GM06990 (cell line): ENCODE results near the gene DDB1.
"Not testable (repeated sequence)": the region's sequence is repeated elsewhere in the genome, so short reads cannot be mapped to it uniquely, and the experiment has no call there.

ENCODE experiments used
- DNase-seq: peaks from one replicate; pipeline ENCODE4 v3.0.0-alpha.2; 2011; ENCODE audit not compliant: insufficient read length; ENCODE audit errors: extremely low read depth
- H3K27me3 ChIP-seq: replicated peaks from 2 replicates; pipeline ENCODE4 v1.6.0; 2011; ENCODE audit warnings: low read length; ENCODE audit not compliant: control insufficient read depth, insufficient read depth
- H3K36me3 ChIP-seq: 2 replicates; pipeline ENCODE4 v1.5.1; 2011; ENCODE audit warnings: low read length; ENCODE audit not compliant: control insufficient read depth, insufficient read depth
- H3K4me3 ChIP-seq: replicated peaks from 2 replicates; pipeline ENCODE4 v1.5.1; 2011; ENCODE audit warnings: low read depth, mild to moderate bottlenecking, control low read depth, low read length
- TF ChIP-seq, protein P1 (sequence below): IDR thresholded peaks from 2 replicates; pipeline ENCODE4 v1.5.1; 2011; ENCODE audit warnings: low read length, control low read depth, mild to moderate bottlenecking, inconsistent platforms; ENCODE audit not compliant: insufficient read depth, poor library complexity, severe bottlenecking

DDB1 gene

DNA sequence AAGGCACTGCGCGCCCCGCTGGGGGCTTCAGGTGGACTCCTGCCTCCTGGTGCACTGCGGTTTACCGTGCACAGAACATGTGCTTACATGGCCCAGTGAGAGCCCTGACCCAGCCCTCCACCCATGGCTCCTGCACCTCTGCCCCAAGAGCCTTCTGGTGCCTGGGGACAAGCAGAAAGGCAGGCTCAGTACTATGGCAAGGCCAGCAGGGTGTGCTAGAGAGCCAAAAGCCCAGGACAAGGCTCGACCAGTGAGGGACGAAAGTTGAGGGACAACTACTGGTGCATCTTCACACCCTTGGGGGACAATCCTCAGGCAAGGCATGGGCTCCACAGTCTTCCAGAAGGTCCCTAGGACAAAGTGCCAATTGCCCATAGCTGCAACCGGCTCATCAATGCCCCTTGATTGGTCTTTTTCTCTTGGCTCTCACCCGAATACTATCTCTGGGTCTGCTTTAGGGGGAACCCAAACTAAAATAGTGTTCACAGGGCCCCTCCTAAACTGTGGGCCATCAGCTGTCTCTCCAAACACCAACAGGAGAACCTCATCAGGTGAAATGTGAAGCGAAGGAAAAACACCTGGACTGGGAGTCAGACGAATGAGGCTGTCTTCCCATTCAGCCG is 78.4 kb downstream of the DDB1 start:
- peak; percentile 33 for DNase-seq
- TF ChIP-seq, protein P1, sequence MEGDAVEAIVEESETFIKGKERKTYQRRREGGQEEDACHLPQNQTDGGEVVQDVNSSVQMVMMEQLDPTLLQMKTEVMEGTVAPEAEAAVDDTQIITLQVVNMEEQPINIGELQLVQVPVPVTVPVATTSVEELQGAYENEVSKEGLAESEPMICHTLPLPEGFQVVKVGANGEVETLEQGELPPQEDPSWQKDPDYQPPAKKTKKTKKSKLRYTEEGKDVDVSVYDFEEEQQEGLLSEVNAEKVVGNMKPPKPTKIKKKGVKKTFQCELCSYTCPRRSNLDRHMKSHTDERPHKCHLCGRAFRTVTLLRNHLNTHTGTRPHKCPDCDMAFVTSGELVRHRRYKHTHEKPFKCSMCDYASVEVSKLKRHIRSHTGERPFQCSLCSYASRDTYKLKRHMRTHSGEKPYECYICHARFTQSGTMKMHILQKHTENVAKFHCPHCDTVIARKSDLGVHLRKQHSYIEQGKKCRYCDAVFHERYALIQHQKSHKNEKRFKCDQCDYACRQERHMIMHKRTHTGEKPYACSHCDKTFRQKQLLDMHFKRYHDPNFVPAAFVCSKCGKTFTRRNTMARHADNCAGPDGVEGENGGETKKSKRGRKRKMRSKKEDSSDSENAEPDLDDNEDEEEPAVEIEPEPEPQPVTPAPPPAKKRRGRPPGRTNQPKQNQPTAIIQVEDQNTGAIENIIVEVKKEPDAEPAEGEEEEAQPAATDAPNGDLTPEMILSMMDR, result peak; percentile 98
- no peak overlapping the region for H3K4me3 ChIP-seq
- no peaks in the 10 kb centered on the region for H3K27me3 ChIP-seq
- H3K36me3 ChIP-seq, result no peaks in the 10 kb centered on the region; the same call in 1 of the 2 replicates

DNA sequence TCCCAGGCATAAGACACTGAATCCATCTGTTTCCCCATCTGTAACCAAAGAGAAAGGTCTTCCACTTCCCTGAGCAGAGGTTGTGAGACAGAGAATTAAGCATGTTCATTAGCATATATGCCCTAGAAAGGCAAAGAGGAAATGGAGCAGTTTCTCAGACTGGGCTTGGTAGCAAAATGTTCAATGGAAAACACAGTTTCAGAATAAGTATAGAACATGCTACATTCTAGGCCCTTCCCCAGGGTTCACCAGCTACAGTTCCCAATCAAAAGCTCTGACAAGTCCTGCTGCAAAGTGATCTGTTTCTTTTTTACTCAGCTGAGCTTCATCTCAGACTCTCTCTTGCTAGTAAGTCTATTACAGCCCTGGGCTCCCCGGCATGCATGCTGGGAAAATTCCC is 80.6 kb downstream of the DDB1 start:
- H3K27me3 ChIP-seq, H3K36me3 ChIP-seq, DNase-seq, H3K4me3 ChIP-seq: not testable (repeated sequence)

DNA sequence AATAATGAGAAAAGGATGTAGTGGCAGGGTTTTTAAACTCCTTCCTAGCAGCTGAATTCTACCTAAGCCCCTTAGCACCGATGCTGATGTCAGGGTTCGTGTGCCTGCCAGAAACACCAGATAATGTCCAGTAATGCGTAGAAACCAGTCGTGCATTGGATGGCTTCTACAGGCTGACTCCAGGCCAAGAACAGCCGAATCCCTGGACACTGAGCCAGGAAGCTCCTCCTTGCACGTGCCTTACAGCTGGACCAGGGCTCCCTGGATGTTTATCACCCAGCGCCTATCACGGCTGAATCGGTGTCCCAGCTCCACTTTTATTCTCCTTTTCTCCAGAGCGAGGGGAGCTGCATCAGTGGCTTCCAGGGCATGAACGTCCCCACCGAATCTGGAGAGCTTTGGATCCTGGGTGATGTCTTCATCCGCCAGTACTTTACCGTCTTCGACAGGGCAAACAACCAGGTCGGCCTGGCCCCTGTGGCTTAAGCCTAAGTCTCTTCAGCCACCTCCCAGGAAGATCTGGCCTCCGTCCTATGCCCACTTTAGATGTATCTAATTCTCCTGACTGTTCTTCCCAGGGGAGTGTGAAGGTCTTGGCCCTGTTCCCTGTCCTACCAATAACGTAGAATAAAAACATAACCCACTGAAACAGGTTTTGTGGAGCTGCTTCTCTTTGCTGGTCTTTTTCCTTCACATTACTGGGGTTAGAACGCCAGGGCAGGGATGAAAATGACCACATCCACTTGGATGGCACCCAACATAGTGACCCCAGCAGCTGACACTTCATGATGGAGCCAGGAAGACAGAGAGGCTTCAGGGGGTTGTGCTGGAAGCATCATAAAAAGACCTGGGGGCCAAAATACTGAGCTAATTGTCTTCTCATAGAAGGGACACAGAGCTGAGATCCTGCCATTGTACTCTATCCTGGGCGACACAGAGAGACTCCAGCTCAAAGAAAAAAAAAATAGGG is 81.8 kb downstream of the DDB1 start:
- DNase-seq, H3K4me3 ChIP-seq, H3K36me3 ChIP-seq, H3K27me3 ChIP-seq: not testable (repeated sequence)
